HG03039 (cell line): ENCODE measurements around the gene SETD1A.

Experiments
- ATAC-seq: cut with Tn5 transposase; IDR thresholded peaks from one replicate; pipeline ENCODE4 v1.9.1; 2021; ENCODE audit warnings: mild to moderate bottlenecking, moderate library complexity; ENCODE audit not compliant: unreplicated experiment

The SETD1A gene

GRCh38 chr16:30996985-30997724 lies 39.6 kb downstream of the SETD1A start:
- ATAC-seq = peak; percentile 62

DNA sequence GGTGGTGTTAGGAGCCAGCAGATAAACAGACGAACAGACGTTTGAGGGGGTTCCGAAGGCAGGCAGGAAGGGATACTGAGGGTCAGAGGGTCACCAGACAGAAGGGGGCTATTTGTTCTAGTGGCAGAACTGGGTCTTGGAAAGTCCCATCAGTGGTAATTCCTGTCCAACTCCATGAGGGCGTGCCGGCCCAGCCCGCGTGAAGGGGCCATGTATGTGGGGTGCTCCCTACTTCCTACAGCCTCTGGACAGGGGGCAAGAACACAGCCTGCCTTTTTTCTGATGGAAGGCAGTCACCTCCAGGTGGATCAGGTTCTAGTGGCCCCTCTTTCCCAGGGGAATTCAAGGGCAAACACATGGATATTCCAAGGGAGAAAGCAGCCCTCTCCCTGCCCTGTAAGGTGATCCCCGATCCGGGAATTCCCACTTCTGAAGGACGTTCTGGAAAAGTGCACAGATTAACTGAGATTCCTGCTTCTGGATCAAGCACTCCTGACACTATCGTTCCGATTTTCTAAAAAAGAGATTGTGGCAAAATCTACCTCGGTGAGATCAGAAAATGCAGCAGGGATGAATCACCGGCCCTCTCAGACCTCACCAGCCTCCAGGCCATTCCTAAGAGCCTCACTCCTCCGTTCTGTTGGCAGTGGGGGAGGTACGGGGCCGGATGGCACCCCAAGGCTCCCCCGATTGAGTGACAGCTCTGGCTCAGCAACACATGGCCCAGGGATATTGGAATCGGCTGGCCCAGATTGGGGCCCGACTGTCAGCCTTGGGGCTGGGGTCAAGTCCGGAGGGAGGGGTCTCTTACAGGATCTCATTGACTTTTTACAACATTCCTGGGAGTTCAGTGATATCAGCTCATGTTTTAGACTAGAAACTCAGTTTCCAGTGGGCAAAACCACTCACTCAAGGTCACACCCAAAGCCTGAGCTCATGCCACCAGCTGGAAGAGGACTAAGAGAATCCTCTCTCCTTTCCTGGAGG lies 40.5 kb downstream of the SETD1A start:
- ATAC-seq = no peak

DNA sequence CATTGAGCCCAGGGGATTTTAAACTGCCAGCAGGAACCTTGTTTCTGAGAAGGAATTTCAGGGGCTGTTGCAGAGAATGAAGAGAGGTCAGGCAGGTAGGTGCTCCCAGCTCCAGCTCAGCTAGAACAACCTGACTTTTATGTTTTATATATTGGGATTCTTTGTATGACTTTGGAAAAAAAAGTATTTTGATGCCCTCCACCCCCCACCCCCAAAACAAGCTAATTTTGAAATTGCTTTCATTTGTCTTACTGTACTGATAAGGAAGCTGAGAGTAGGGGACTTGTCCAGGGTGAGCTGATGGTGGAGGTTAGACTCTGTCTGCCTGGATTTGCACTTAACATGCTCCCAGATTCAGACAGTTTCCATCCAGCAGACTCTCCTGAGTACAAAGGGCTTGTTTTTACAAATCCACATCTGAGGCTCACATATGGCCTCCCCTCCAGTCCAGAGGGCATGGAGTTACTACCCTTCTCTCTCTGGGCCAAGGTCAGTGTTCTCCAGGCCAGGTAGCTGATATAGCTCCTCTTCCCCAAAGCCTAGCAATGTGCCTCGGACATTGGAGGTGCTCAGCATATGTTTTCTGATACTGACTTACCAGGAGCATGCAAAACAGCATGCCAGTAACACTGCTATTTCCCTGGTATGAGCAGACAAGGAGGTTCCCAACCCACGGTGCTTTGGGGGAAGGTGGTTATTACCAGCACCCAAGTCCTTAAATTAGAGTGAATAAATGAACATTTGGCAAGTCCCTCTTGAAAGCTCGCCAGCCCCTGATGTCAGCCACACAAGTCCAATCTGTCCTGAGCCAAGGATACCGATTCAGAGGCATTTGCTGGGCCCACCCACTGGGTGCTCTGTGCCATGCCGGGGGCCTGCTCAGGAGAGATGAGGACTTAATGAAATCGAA lies 41.6 kb downstream of the SETD1A start:
- no peak for ATAC-seq

- ATAC-seq = no peak
Observed at GRCh38 chr16:31000671-31001382, 43.3 kb downstream of the SETD1A start.

DNA sequence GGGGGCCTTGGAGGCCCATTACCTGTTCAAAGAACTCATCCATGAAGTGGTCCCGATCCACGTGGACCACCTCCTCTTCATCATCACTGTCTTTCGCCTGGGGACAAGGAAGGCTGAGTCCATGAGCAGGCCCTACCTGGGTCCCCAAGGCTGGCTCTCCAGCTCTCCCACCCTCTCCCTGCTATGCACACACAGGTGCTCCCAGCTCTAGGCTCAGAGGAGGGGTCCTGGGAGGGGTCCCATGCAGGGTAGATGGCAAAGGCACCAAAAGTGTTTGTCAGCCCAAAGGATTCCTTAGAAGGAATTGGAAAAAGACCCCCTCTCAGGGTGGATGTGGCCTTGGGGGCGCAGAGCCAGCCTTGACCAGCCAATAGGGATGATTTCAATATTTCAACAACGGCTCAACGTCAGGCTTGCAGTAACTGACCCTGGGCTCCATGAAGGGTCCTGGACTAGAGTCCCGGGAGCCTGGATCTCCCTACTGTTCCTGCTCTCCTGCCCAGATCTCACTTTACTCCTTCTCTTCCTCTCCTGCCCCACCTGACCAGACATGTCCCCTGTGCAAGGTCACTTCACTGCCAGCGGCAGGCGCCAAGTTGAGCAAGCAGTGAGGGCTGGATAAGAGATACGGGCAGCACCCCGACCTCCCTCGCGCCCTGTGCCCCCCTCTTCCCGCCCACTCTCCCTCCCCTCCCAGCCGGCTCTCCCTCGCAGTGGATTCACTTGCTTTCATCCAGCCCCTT lies 44.1 kb downstream of the SETD1A start:
- ATAC-seq = no peak

DNA sequence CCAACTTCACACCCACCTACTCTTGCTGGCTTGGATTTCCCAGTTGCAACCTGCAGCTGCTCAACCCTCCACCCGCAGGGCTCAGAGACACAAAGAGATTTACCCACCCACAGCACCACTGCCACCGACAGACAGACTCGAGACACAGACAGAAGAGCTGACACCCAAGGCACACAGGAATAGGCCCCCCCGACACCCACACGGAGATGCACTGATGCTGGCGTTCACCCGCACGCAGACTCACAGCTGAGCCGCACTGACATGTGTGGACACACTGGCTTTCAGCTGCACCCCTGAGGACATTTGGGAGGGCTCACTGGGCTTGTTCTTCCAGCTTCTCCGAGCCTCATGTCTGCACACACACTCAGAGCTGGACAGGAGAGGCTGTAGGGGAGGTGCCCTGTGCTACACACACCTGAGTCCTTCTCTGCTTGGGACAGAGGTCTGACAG lies 44.7 kb downstream of the SETD1A start:
- no peak for ATAC-seq

DNA sequence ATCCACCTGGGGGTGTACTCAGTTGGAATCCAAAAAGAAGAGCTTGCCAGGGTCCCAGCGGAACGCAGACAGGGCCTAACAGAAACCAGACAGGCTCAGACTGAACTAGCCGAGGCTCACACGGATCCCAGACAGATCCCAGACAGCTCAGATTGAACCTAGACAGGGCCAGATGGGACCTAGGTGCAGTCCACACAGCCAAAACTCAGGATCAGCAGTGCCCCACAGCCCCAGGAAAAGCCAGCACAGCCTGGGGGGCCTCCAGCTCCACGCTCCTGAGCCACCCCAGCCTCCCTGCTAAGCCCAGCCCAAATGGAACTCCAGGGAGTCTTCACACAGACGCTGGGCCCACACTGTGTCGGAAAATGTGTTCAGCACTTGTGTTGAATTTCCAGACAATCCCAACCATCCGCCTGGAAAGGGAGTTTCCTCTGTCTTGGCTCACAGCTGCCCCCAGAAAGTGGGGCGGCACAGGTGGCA lies 45.3 kb downstream of the SETD1A start:
- ATAC-seq = no peak

DNA sequence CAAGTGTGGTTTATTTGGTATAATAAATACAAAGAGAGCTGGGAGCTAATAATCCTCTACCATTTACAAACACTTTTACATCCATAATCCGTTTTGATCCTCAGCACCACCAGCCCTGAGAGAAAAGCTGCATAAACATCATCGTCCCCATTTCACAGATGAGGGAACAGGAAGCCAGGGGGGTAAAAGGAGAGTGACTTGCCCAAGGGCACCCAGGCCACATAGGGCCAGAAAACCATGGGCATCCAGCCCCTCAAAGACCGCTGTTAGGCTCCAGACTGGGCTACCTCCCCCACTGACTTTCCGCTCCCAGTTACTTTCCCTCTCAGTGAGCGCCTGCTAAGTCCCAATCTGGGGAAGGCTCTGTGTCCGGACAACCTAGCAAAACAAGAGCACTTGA lies 46.2 kb downstream of the SETD1A start:
- no peak for ATAC-seq

GRCh38 chr16:31004658-31005057 lies 47.1 kb downstream of the SETD1A start:
- ATAC-seq = no peak

GRCh38 chr16:31005350-31006085 lies 48.0 kb downstream of the SETD1A start:
- ATAC-seq = no peak

DNA sequence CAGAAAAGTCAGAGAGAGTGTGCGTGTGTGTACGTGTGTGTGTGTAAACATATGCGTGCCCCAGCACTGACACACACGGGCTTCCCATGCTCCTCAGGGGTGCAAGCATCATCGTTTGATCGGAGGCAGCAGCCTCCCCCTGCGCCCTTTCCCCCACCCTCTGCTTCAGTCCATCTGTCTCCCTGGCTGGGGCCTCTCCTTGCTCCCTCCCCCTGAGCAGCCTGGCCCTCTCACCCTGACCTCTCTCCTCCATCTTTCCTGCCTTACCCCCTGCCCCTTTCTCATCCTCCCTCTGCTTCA lies 48.5 kb downstream of the SETD1A start:
- ATAC-seq = no peak

DNA sequence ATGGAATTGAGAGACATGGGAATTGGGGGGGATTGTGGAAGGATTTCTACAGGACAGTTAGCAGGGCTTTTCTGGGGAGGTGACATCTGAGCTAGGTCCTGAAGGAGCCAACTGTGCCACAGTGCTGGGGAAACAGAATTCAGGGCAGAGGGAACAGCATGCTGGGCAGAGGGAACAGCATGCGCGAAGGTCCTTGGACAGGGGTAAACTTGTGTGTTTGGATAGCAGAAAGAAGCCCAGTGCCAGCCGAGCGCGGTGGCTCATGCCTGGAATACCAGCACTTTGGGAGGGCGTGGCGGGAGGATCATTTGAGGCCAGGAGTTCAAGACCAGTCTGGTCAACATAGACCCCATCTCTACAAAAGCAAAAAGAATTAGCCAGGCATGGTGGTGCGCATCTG lies 49.0 kb downstream of the SETD1A start:
- ATAC-seq = no peak

DNA sequence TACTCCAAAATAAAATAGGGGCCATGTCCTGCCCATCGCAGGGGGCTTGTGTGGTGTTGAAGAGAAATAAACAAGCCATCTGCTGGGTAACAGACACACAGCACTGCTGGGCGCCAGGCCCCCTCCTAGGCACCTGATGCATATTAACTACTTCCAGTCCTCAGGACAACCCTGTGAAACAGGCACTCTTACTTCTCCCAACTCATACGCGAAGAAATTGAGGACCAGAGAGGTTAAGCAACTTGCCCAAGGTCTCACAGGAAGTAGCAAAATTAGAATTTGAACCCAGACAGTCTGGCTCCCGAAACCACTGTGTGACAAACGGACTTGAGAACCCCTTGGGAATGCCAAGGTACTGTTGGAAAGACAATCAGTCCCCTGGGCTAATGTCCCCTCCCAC lies 50.1 kb downstream of the SETD1A start:
- ATAC-seq = no peak

DNA sequence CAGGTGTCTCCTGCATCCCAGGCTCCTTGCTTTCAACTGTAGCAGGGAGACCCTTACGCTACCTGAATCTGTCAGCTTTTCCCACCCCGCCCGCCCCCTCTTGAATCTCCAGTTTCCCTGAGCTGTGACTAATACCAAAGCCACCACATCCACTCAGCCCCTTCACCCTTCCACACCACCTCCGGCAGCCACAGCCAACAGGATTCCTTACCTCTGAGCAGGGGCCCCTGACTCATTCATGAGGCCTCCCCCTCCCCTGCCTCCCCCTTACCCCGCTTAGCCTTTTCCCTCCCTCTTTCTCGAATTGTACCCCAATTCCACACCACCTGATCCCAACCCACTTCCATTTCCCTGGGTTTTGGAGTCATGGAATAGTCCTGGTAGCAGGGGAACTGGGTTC lies 50.6 kb downstream of the SETD1A start:
- ATAC-seq = no peak

GRCh38 chr16:31008551-31008950 lies 51.0 kb downstream of the SETD1A start:
- no peak for ATAC-seq

- no peak for ATAC-seq
Observed at GRCh38 chr16:31009120-31009519, 51.6 kb downstream of the SETD1A start.

DNA sequence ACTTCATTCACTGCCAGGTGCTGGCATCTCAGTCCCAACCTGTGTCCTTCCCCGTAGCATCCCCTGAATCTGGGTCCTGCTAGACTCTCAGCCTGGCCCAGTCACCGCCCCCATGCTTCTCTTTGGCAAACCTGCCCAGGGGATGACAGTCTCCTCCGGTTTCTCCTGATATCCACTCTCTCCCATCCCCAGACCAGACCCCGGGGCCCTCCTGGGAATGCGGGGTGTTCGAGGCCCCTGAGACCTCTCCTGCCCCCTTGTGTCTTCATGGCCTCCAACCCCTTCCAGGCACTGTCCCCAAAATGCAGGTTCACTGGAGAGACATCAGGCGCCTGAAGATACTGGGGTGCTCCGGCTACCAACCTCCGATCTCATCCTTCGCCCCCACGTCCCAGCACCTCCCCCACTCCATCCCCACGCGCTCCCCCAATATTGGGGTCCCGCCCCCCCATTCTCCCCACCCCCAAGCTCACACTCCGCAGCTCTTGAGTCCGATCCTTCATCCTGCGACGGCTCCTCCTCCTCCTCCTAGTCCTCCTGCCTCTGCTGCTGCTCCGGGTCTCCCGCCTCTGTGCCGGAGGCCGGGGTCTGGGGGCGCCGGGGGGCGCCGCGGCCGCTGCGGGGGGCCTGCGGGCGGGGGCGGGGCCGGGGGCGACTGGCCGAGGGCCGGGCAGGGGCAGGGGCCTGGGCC lies 52.5 kb downstream of the SETD1A start:
- ATAC-seq = no peak

- no peak for ATAC-seq
Observed at GRCh38 chr16:31010585-31011325, 53.2 kb downstream of the SETD1A start, which contains the start of gene STX1B. Gene STX1B, minus strand, starts transcription at chr16:31010638. Its CDS starts 242 bp downstream, at chr16:31010396.
